Astrocyte (in vitro differentiated cells and primary cell): ENCODE results near the gene RAD21L1. TPM values are rescaled to one million over a fixed set of nuclear protein-coding genes. Genes with fewer than 3 reads are reported as not detected.

ENCODE experiments used
- DNase-seq: peaks from one replicate; pipeline ENCODE4 v3.0.0-alpha.2; 2010; ENCODE audit warnings: low read depth
- FAIRE-seq: peaks from 2 replicates; lab custom pipeline; 2011; peaks lifted over from hg19 to GRCh38; lab: Jason Lieb, UNC
- H2AFZ ChIP-seq: 2 replicates; pipeline ENCODE4 v1.6.0; 2012; ENCODE audit warnings: low read depth, low read length, inconsistent platforms
- H3K27ac ChIP-seq: 2 replicates; pipeline ENCODE4 v1.5.1; 2011; ENCODE audit warnings: low read depth, low read length, inconsistent platforms
- H3K27me3 ChIP-seq: 2 replicates; pipeline ENCODE4 v1.6.0; 2011; ENCODE audit warnings: low read length, inconsistent platforms; ENCODE audit not compliant: insufficient read depth
- H3K36me3 ChIP-seq: 2 replicates; pipeline ENCODE4 v1.5.1; 2011; ENCODE audit warnings: low read length, inconsistent platforms; ENCODE audit not compliant: insufficient read depth
- H3K4me1 ChIP-seq: 2 replicates; pipeline ENCODE4 v1.5.1; 2011; ENCODE audit warnings: low read length, inconsistent platforms; ENCODE audit not compliant: insufficient read depth
- H3K4me2 ChIP-seq: 2 replicates; pipeline ENCODE4 v1.6.0; 2012; ENCODE audit warnings: low read length, inconsistent platforms
- H3K4me3 ChIP-seq: 2 replicates; pipeline ENCODE4 v1.5.1; 2011; ENCODE audit warnings: low read depth, mild to moderate bottlenecking, low read length, inconsistent platforms; ENCODE audit not compliant: insufficient read depth
- H3K79me2 ChIP-seq: 2 replicates; pipeline ENCODE4 v1.6.0; 2012; ENCODE audit warnings: mild to moderate bottlenecking, low read length, inconsistent platforms; ENCODE audit not compliant: insufficient read depth
- H3K9ac ChIP-seq: 2 replicates; pipeline ENCODE4 v1.6.0; 2012; ENCODE audit warnings: mild to moderate bottlenecking, low read length, inconsistent platforms
- H3K9me3 ChIP-seq: 2 replicates; pipeline ENCODE4 v1.5.1; 2012; ENCODE audit warnings: low read depth, mild to moderate bottlenecking, low read length, inconsistent platforms; ENCODE audit not compliant: insufficient read depth
- H4K20me1 ChIP-seq: 2 replicates; pipeline ENCODE4 v1.6.0; 2012; ENCODE audit warnings: low read length, inconsistent platforms; ENCODE audit not compliant: insufficient read depth
- H3K27ac Mint-ChIP-seq: one replicate; pipeline ENCODE4 v1.8.0; 2021; ENCODE audit warnings: mild to moderate bottlenecking, mixed read lengths; ENCODE audit not compliant: unreplicated experiment
- H3K27me3 Mint-ChIP-seq: one replicate; pipeline ENCODE4 v1.8.0; 2021; ENCODE audit warnings: low read depth, mixed read lengths; ENCODE audit not compliant: unreplicated experiment
- H3K36me3 Mint-ChIP-seq: one replicate; pipeline ENCODE4 v1.8.0; 2021; ENCODE audit warnings: low read depth, mixed read lengths; ENCODE audit not compliant: unreplicated experiment
- H3K4me1 Mint-ChIP-seq: one replicate; pipeline ENCODE4 v1.8.0; 2021; ENCODE audit warnings: low read depth, mixed read lengths; ENCODE audit not compliant: unreplicated experiment
- H3K4me3 Mint-ChIP-seq: one replicate; pipeline ENCODE4 v1.8.0; 2021; ENCODE audit warnings: mild to moderate bottlenecking, moderate library complexity, mixed read lengths; ENCODE audit not compliant: unreplicated experiment
- H3K9me3 Mint-ChIP-seq: one replicate; pipeline ENCODE4 v1.8.0; 2021; ENCODE audit warnings: mild to moderate bottlenecking, mixed read lengths; ENCODE audit not compliant: unreplicated experiment
- CTCF ChIP-seq: IDR thresholded peaks from 2 replicates; pipeline ENCODE4 v1.5.1; 2011; ENCODE audit warnings: low read depth, mild to moderate bottlenecking, inconsistent platforms, low read length, moderate library complexity; ENCODE audit not compliant: insufficient read depth
- EZH2 ChIP-seq: IDR thresholded peaks from 2 replicates; pipeline ENCODE4 v1.6.1; 2012; ENCODE audit warnings: mild to moderate bottlenecking, low read length, inconsistent platforms; ENCODE audit not compliant: insufficient read depth
- total RNA-seq: library from RNA; stranded (reverse); gene quantifications from 2 replicates; pipeline ENCODE4 v1.2.1, GENCODE V29; 2021

RAD21L1 gene
- total RNA-seq, 1 donor from 2014 or later: not detected

DNA sequence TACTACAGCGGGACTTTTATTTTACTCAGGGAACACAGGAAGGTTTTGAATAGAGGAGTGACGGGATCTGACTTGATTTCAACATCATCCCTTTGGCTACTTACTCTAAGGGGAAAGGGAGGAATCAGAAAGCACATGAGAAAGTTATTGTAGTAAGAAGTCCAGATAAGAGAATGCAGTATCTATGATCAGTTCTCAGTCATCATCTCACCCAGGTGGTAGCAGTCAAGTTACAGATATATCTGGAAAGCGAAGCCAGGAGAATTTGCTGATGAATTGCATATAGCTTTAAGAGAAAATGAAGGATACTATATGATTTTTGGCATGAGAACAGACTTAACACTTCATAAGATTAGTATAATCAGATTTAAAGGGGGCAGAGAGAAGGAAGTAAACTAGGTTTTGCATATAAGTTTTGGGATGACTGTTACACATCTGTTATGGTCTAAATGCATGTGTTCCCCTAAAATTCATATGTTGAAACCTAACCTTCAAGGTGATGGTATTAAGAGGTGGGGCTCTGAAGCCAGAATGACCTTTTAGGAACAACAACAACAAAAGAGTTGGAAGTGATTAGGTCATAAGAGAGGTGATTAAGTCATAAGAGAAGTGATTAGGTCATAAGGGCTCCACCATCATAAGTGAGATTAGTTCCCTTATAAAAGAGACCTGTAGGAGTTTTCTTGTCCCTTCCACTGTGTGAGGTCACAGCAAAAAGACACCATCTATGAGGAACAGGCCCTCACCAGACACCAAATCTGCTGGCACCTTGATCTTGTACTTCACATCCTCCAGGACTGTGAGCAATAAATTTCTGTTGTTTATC lies 6.7 kb downstream of the RAD21L1 start:
- no peaks in the 10 kb centered on the region for H3K36me3 ChIP-seq
- Mint-ChIP-seq H3K27ac (no peak overlapping the region), H3K9me3 (no peaks in the 10 kb centered on the region), H3K4me3 (no peak overlapping the region), H3K4me1 (no peaks in the 10 kb centered on the region), H3K36me3 (no peaks in the 10 kb centered on the region), H3K27me3 (peaks cover 4% of the 10 kb centered on the region)
- no peak for FAIRE-seq
- H3K27me3 ChIP-seq: peaks cover 36% of the 10 kb centered on the region
- H3K27ac ChIP-seq: no peak overlapping the region
- no peak for DNase-seq
- no peak overlapping the region for H3K9ac ChIP-seq
- H3K4me2 ChIP-seq: no peak overlapping the region
- no peak for TF ChIP-seq CTCF
- no peak for TF ChIP-seq EZH2
- H2AFZ ChIP-seq: no peak overlapping the region
- H4K20me1 ChIP-seq: no peaks in the 10 kb centered on the region
- H3K9me3 ChIP-seq: no peaks in the 10 kb centered on the region
- no peaks in the 10 kb centered on the region for H3K4me1 ChIP-seq
- no peak overlapping the region for H3K4me3 ChIP-seq
- no peaks in the 10 kb centered on the region for H3K79me2 ChIP-seq

- peaks cover 4% of the 10 kb centered on the region for H3K4me1 ChIP-seq
- no peak for TF ChIP-seq CTCF
- TF ChIP-seq EZH2: no peak
- H3K79me2 ChIP-seq: no peaks in the 10 kb centered on the region
- peaks cover 2% of the 10 kb centered on the region for H3K27me3 Mint-ChIP-seq
- H3K27me3 ChIP-seq: peaks cover 3% of the 10 kb centered on the region
- H3K4me3 ChIP-seq: no peak overlapping the region
- H3K4me3 Mint-ChIP-seq: no peak overlapping the region
- FAIRE-seq: no peak
- H3K9ac ChIP-seq: no peak overlapping the region
- no peak for DNase-seq
- peaks cover 8% of the 10 kb centered on the region for H3K4me1 Mint-ChIP-seq
- H3K27ac Mint-ChIP-seq: no peak overlapping the region
- H3K36me3 ChIP-seq: no peaks in the 10 kb centered on the region
- no peak overlapping the region for H3K27ac ChIP-seq
- H4K20me1 ChIP-seq: no peaks in the 10 kb centered on the region
- H3K9me3 Mint-ChIP-seq: no peaks in the 10 kb centered on the region
- no peaks in the 10 kb centered on the region for H3K36me3 Mint-ChIP-seq
- H3K4me2 ChIP-seq: no peak overlapping the region
- no peak overlapping the region for H2AFZ ChIP-seq
- H3K9me3 ChIP-seq: no peaks in the 10 kb centered on the region
Measured at GRCh38 chr20:1240549-1240948, 14.7 kb downstream of the RAD21L1 start.

DNA sequence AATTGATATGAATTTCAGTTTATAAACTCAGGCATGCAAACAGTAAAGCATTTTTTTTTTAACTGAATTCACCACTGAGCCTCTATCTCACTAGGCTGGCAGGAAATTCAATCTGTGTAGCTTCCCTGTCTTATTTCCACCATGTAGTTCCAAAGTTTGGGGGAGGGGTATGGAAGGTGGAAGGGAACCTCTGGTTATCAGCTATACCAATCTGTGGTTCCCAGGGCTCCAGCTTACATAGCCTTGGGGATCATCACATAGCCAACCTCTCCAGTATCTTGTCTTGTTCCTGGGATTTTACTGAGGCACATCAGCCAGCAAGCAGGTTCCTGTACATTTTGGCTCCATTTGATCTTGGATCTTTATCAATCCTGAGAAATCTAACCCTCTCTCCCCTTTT lies 15.6 kb downstream of the RAD21L1 start:
- Histone ChIP-seq H2AFZ (no peak overlapping the region), H3K4me3 (no peak overlapping the region), H3K36me3 (no peaks in the 10 kb centered on the region), H3K9me3 (no peaks in the 10 kb centered on the region), H3K79me2 (no peaks in the 10 kb centered on the region), H3K4me1 (peaks cover 4% of the 10 kb centered on the region), H4K20me1 (no peaks in the 10 kb centered on the region), H3K9ac (no peak overlapping the region), H3K4me2 (no peak overlapping the region), H3K27me3 (peaks cover 3% of the 10 kb centered on the region), H3K27ac (no peak overlapping the region)
- peaks cover 8% of the 10 kb centered on the region for H3K27me3 Mint-ChIP-seq
- DNase-seq (no peak), FAIRE-seq (no peak)
- no peaks in the 10 kb centered on the region for H3K36me3 Mint-ChIP-seq
- H3K27ac Mint-ChIP-seq: no peak overlapping the region
- H3K4me1 Mint-ChIP-seq: peaks cover 8% of the 10 kb centered on the region
- H3K4me3 Mint-ChIP-seq: no peak overlapping the region
- TF ChIP-seq EZH2 (no peak), CTCF (no peak)
- no peaks in the 10 kb centered on the region for H3K9me3 Mint-ChIP-seq
